EL (cell line): Measurements from ENCODE around the gene BAMBI.

ENCODE experiments used
- DNase-seq: peaks from one replicate; pipeline ENCODE4 v3.0.0-alpha.2; 2016

The BAMBI gene

DNA sequence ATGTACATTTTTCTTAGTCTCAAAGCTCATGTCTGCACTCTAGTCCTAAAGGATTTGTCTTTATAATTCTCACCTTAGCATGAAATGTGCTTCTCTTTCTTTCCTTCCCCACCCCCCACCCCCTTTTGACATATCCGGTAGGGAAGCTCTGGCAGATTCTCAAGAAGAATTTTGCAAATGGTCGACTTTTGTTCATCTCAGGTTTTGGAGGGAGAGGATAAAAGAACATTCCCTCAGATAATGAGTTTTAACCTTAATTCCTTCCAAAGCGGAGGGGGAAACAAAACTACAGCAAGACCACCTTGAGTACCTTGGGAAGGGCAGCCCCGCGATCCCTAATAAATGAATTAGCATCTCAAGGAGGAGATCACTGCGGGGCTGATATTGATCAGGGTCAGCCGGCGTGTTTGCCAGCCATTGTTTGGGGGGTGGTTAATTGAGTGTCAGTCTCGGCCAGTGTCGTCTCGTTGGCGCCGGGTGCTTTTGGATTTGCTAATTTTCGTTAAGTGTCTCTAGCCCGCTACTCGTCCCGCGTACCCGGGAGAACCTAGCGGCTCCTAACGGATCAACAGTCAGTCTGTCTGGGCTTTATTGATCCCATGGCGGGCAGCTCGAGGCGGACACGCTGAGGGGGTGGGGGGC lies 874 bp upstream of the BAMBI start:
- DNase-seq = peak; percentile 41

DNA sequence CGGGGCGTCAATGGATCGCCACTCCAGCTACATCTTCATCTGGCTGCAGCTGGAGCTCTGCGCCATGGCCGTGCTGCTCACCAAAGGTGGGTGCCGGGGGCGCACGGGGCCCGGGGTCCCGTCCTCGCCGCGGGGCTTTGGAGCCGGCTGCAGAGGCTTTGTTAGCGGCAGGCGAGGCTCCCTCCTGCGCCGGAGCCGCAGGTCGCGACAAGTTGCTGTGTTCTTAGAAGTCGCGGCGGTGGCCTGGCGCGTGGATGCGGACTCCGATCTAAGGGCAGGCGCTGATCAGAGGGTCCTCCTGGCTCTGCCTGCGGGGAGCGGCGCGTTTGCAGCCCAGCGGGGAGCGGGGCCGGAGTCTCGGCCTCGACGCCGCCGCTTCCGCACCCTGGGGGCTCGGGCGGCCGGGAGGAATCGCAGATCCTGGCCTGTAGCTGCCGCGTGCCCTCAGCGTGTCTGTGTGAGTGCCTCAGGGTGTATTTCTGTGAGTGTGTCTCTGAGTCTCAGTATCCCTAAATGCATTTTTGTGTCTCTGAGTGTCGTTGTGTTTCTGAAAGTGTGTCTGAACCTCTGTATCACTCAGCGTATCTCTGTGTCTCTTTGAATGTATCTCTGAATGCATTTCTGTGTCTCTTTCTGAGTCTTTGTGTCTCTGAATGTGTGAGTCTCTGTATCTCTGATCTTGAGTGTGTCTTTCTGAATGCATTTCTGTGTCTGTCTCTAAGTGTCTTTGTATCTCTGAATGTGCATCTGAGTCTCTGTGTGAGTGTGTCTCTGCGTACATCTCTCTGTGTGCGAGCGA lies 766 bp downstream of the BAMBI start:
- DNase-seq = peak; percentile 55

DNA sequence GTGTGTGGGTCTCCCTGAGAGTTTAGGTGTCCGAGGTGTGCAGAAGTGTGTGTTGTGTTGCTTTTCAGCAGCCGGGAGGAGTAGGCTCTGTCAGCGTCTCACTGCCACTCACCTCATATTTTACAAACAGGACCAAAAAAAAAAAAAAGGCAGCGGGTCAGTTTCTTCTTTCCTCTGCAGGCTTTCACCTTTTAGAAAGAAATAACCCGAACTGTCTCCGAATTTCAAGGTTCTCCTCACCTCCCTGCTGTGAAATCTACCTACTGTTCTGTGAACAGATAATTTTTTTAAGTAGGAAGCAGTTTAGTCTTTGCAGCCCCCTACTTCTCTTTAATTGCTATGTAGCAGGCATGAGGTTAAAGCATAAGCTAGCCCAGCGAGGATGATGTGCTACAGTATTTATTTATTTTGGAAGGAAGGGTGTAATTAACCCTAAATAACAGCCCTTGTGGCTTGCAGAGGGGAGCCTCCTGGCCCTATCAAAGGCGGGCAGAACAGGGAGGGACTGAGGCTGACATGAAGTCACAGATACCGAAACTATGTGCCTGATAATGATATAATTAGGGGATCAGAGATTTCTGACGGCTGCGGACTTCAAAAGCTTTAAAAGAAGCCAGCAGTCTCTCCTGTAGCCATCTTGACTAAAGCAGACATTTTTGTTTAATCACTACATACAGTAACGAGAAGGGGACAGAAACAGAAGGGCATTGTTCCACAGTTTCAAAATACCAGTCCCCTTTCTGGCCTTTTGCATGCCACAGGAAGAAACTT lies 1.6 kb downstream of the BAMBI start:
- DNase-seq = peak; percentile 46

DNA sequence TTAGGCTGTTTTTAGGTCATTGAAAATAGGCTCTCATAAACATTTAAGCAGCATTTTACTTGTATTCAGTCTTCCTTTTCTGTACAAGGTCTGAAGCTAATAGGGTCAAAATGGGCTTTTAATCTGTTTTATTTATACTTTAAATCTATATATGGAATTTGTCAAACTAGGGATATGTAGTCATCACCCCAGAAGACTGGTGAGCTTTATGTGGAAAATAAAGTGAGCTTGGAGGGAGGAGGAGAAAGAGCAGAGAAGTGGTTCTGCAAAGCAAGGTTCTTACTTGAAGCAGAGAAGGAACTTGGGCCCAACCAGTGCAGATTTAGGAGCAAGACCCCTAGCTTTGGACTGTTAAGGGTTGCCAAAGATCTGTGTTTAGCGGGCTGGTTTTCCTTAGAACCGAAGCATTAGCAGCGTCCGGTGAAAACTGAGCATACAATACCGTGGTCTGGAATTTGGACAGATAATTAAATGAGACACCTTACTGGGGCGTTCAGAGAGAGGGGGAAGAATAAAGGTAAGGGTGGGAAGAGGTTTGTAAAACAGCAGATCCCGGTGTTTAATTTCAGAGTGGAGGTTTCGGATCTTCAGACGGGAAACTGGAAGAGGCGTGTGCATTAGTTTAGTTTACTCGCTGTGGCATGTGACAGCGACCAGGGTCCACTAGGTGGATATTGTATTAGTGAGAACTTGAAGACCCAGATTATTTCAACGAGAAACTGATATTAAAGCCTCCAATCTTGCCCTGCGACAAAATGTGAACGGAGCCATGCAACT lies 2.4 kb downstream of the BAMBI start:
- no peak for DNase-seq

DNA sequence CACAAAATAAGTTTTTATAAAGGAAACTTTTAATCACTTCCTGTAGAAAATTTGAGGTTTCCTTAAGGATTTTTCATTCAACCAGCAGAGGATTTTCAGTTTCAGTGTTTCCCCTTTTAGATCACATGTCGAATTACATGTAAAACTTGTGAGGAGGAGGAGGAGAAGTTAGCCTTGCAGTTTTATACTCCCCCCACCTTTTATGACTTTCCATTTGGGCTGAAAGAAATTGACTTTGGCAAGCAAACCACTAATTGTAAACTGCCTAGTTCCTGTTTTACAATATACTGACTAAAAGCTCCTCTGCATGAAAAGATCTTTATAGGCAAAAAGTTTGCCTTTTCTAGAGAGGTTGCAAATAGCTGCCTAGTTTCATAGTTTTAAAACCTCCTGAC lies 3.0 kb downstream of the BAMBI start:
- no peak for DNase-seq

DNA sequence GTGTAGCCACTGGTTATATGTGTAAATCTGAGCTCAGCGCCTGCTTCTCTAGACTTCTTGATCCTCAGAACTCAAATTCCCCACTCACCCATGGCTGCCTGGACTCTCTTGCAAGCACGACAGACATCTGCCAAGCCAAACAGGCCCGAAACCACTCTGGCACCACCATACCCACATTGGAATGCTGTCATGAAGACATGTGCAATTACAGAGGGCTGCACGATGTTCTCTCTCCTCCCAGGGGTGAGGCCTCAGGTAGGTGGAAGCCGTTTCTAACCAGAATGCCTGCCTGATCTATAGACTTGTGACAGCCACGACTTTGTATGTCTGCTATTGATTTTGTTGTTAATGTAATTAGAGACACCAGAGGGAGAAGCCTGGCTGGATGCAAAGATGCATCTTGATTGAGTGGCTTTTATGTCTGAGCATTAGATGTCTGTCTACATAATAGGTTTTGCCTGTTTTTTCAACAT lies 4.0 kb downstream of the BAMBI start:
- DNase-seq = peak; percentile 11

DNA sequence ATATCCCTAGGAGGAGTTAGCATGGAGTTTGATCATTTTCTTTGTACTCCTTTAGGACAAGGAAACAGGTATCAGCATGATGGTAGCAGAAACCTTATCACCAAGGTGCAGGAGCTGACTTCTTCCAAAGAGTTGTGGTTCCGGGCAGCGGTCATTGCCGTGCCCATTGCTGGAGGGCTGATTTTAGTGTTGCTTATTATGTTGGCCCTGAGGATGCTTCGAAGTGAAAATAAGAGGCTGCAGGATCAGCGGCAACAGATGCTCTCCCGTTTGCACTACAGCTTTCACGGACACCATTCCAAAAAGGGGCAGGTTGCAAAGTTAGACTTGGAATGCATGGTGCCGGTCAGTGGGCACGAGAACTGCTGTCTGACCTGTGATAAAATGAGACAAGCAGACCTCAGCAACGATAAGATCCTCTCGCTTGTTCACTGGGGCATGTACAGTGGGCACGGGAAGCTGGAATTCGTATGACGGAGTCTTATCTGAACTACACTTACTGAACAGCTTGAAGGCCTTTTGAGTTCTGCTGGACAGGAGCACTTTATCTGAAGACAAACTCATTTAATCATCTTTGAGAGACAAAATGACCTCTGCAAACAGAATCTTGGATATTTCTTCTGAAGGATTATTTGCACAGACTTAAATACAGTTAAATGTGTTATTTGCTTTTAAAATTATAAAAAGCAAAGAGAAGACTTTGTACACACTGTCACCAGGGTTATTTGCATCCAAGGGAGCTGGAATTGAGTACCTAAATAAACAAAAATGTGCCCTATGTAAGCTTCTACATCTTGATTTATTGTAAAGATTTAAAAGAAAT lies 4.8 kb downstream of the BAMBI start:
- DNase-seq = no peak

DNA sequence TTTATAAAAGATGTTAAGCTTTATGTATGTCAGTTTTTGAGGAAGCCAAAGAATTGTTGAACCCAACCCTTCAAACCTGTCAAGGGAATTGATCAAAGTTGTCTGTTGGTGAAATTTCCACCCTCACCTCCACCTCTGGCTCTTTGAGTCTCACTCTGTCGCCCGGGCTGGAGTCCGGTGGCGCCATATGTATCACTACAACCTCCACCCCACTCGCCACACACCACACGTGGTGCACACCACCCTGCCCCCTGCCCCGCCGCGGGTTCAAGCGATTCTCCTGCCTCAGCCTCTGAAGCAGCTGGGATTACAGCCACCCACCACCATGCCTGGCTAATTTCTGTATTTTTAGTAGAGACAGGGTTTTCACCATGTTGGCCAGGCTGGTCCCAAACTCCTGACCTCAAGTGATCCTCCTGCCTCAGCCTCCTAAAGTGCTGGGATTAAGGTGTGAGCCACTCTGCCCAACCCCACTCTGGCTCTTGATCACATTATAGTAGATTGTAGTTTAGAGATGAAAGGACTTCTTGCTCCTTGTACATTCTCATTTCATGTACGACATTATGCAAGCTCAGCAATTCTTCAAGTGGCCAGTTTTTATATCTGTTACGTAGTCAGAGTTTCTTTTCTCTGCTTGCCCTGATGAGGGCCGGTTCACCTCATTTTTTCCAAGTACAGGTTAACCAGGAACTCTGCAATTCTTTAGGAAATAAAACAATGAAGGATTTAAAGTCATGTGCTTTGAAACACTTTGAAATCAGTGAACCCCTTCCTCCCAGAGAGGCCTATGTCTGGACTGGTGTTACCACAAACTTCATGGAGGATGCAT lies 7.0 kb downstream of the BAMBI start:
- DNase-seq = no peak

DNA sequence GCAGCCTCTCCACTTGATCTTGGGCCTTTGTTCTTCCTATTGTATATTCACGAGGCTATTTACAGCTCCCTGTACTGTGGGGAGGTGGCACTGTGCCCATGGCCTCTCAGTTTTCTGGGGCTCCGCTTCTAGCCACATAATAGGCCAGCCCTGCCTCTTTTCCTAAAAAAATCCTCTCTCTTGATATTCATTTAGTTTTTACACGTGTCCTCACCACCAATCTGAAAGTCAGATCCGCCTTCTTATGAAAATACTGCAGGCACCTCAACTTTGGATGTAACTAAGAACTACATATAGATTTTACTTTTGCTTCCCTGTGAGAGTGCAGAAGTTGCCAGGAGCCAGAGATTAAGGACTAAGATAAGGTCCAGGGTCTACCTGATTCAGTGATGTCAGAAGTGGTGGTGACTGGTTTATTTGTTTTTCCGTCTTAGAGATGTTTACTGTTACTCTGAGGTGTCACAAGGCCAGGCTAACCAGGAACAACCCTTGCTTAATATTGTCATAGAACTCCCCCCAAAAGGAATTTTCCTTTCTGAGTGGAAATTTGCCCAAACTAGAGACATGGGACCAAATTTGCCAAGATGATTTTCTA lies 7.8 kb downstream of the BAMBI start:
- no peak for DNase-seq

DNA sequence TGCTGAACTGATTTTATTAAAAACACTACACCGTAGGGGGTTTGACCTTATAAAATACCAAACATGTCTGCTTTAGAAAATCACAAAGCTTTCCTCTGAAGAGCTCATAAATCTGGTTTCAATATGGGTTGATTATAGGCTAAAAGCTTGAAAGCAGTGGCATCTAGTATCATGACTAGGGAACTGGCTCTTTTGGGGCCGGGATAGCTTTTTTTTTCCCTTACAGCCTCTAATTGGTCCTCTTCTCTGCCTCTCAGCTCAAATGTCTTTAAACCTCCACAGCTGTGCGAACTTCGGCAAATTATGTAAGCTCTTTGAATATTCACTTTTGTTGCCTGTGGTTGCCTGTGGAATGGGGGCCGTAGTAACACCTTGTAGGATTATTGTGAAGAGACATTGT lies 8.4 kb downstream of the BAMBI start:
- DNase-seq = no peak

DNA sequence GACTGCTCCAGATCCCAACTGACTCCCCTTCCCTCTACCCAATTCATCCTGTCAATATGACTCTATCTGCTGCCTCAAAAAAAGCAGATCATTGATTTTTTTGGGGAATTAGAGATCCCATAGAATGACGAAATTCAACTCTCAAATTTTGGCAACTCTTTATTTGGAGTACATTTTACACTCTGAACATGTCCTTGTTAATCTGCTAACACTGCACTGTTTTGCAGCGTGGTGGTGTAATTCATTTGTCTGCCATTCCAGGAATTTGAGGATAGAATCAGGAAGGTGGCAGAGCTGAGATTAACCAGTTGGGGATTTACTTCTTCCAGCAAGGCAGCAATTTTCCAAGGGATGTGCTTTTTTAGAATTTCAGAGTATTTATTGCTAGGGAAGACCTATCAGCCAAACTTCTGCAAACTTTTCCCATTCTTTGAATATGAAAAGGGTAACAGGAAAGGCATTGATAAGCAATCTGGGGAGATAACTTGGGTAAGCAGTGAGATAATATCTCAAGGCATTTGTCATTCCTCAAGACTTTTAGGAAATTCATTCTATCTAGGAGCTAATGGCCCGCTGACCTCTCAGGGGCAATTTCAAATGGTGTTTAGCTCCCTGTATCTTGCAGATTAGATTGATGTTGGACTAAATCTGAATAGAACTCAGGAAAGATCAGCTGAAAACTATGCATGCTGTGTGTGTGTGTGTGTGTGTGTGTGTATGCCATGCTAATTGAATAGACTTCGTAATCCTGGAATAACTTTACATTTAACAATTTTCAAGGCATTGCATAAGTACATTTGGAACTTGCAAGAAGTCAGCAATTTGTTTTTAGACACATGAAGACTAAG lies 9.7 kb downstream of the BAMBI start:
- no peak for DNase-seq

DNA sequence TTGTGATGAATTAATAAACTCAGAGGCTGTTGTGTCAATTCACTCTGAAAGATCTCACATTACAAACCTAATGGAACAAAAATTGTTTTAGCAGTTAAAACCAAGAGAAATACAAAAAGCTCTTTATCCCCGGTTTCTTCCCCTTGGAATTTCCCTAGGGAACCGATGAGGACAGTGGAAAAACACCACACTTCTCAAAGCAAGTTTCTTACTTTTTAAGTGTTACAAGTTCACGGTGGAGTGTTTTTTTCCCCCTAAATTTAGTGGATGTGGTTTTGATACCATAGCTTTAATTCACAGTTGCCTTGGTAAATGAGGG lies 10.3 kb downstream of the BAMBI start:
- DNase-seq = no peak

DNA sequence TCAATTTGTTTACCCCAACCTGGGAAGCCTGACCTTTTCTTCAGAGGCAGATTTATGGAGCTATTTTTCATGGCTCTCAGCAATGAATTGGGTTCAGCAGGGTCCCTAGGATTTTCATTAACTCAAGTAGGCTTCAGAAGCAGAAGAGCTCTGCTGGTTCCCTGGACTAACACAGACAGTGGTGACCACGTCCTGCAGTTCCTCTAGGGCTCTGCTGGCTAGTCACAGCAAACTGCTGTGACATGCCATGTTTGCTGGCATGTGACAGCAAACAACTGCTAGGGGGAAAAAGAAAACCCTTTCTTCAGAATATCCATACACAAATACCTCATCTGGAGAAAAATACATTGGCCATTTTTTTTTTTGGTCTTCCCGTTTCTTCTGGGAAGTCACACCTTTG lies 13.2 kb downstream of the BAMBI start:
- no peak for DNase-seq

DNA sequence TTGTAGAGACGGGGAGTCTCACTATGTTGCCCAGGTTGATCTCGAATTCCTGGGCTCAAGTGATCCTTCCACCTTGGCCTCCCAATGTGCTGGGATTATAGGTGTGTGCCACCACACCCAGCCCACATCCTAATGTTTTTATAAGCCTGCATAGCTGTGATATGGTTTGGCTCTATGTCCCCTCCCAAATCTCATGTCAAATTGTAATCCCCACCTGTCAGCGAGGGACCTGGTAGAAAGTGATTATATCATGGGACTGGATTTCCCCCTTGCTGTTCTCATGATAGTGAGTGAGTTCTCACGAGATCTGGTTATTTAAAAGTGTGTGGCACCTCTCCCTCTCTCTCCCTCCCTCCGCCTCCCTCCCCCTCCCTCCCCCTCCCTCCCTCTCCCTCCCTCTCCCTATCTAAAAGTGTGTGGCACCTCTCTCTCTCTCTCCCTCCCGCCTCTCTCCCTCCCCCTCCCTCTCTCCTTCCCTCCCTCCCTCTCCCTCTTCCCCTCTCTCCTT lies 13.9 kb downstream of the BAMBI start:
- DNase-seq = no peak

DNA sequence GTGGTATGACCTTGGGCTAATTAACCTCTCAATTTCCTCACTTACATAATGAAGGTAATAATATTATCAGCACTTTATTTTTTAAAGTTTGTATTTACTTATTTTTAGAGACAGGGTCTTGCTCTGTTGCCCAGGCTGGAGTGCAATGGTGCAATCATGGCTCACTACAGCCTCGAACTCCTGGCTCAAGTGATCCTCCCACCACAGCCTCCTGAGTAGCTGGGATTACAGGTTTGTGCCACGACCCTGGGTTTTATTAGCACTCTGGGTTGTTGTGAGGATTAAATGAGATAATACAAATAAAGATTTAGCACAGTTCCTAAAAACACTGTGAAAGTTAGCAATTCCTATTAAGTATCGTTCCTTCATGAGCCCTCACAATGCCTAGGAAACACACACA lies 14.7 kb downstream of the BAMBI start:
- DNase-seq = no peak

DNA sequence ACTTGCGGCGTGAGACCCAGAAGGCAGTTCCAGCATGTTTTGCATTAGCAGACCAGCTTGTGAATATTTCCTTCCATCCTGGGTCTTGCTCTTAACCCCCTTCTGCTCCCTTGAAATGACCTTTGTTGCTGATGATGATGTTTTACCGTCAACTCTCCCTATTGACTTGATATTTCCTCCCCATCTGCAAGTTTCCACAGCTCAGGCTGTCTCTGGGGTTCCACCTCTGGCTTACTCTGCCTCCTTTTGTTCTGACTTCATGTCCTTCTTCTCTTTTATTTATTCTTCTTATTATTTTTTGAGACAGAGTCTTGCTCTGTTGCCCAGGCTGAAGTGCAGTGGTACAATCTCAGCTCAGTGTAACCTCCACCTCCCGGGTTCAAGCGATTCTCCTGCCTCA lies 17.2 kb downstream of the BAMBI start:
- no peak for DNase-seq

DNA sequence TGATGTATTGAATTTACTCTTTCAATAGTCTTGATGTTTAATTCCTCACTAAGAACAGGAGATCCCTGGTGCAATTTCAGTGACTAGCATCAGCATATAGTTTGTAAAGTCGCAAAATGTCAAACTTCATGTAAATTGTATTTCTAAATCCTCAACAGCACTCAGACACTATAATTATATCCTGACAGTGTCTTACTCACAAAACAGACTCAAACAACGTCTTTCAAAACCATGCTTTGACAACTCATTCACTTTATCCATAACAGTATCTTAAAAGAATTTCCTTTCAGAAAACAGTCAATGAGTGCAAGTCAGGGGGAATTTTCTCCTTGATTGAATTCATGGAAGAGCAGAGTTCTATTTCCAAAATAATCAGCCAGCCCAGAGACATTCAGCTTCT lies 20.8 kb downstream of the BAMBI start:
- no peak for DNase-seq

DNA sequence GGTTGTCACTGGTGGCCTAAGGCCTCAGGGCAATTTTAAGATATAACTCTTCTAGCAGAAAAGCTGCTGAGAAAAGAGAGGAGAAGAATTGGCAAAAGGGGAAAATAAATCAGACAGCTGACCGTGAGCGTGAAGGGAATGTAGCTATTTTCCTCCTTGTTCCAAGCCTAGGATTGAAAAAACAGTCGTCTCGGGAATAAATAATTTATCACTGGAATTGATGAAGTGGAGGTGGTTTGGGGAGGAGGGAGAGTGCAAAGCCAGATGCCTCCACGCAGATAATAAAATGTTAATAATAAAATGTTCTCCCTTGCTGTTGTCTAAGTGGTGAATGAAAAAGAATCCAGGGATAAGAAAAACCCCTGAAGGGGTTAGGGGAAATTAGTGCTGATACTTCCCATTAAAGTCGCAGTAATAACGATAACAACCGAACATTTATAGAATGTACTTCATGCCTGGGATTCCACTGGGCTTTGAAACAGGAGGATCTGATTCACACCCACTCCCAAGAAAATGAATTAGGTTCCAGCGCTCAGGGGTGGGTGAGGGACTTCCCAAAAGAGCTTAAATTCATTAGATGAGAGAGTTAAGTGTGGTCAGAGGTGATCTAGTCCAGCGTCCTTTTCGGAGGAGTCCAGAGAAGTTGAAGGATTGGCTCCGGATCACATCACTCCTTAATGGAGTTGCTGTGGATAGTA lies 27.3 kb downstream of the BAMBI start:
- no peak for DNase-seq

DNA sequence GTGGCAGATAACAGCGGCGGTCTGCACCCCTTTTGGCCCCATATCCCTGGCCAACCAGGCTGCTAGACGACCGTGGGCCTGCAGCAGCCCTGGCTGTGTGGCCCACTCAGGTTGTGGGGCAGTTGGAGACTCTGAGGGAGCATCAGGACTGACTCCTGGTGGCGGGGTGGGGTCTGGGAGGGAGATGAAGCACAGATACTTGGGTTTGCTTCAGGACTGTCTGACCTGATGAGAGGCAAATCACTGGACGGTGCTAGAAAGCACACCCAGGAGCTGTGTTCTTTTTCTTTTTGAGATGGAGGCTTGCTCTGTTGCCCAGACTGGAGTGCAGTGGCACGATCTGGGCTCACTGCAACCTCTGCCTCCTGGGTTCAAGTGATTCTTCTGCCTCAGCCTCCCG lies 28.2 kb downstream of the BAMBI start:
- DNase-seq = no peak
